ENCODE measurements around the gene KCNIP2.

KCNIP2 gene

GRCh38 chr10:101843032-101844021, at the start of gene KCNIP2:
Gene KCNIP2, minus strand, starts transcription at chr10:101843800. Its CDS starts 232 bp downstream, at chr10:101843568.
- TF ChIP-seq MAX (IDR thresholded peaks at IDR 0.05), result no peak
- TF ChIP-seq, protein P1, sequence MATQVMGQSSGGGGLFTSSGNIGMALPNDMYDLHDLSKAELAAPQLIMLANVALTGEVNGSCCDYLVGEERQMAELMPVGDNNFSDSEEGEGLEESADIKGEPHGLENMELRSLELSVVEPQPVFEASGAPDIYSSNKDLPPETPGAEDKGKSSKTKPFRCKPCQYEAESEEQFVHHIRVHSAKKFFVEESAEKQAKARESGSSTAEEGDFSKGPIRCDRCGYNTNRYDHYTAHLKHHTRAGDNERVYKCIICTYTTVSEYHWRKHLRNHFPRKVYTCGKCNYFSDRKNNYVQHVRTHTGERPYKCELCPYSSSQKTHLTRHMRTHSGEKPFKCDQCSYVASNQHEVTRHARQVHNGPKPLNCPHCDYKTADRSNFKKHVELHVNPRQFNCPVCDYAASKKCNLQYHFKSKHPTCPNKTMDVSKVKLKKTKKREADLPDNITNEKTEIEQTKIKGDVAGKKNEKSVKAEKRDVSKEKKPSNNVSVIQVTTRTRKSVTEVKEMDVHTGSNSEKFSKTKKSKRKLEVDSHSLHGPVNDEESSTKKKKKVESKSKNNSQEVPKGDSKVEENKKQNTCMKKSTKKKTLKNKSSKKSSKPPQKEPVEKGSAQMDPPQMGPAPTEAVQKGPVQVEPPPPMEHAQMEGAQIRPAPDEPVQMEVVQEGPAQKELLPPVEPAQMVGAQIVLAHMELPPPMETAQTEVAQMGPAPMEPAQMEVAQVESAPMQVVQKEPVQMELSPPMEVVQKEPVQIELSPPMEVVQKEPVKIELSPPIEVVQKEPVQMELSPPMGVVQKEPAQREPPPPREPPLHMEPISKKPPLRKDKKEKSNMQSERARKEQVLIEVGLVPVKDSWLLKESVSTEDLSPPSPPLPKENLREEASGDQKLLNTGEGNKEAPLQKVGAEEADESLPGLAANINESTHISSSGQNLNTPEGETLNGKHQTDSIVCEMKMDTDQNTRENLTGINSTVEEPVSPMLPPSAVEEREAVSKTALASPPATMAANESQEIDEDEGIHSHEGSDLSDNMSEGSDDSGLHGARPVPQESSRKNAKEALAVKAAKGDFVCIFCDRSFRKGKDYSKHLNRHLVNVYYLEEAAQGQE (IDR thresholded peaks at IDR 0.05; ENCODE audit: low read depth), result 0 out of 2 replicates have a peak, but pooled peaks have one; percentile 15

DNA sequence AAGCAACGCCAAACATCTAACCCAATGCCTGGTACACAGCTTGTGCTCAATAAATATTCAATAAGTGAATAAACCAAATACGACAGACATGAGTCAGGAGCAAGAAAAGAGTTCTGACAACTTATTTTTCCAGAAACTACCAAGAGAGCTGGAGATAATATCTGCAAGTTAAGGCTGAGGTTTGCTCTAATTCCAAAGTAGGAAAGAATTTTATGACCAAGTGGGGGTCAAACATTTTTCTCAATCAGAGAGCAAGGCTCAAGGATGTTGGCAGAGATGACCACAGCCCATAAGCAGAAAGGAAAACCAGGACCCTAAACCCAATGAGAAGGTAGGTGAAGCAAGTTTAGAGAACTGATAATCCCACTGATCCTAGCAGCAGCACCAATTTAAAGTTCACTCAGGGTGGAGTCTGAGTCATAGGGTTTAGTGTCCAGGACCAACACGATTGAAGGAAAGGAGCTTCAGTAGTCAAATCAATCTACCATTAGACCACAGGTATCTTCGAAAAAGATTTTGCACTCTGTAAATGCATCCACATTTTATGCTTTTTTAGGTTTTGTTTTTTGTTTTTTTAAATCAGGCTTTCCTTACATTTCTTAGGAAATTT, 49.3 kb upstream of the KCNIP2 start:
- no peak for TF ChIP-seq TAF1 (IDR thresholded peaks at IDR 0.05; ENCODE audit: low read depth)
- no peak for TF ChIP-seq ZBTB7A (IDR thresholded peaks at IDR 0.05; ENCODE audit: low read depth)
- TF ChIP-seq YY1 (IDR thresholded peaks at IDR 0.05; ENCODE audit: low read depth), result no peak
- no peak for TF ChIP-seq CEBPB (IDR thresholded peaks at IDR 0.05)
- TF ChIP-seq FOXM1 (IDR thresholded peaks at IDR 0.05; ENCODE audit: borderline replicate concordance, low read depth), result no peak
- no peak for TF ChIP-seq CREB1 (IDR thresholded peaks at IDR 0.05; ENCODE audit: low read depth)
- no peak for TF ChIP-seq MAX (IDR thresholded peaks at IDR 0.05)
- TF ChIP-seq RAD21 (IDR thresholded peaks at IDR 0.05; ENCODE audit: low read depth), result no peak

DNA sequence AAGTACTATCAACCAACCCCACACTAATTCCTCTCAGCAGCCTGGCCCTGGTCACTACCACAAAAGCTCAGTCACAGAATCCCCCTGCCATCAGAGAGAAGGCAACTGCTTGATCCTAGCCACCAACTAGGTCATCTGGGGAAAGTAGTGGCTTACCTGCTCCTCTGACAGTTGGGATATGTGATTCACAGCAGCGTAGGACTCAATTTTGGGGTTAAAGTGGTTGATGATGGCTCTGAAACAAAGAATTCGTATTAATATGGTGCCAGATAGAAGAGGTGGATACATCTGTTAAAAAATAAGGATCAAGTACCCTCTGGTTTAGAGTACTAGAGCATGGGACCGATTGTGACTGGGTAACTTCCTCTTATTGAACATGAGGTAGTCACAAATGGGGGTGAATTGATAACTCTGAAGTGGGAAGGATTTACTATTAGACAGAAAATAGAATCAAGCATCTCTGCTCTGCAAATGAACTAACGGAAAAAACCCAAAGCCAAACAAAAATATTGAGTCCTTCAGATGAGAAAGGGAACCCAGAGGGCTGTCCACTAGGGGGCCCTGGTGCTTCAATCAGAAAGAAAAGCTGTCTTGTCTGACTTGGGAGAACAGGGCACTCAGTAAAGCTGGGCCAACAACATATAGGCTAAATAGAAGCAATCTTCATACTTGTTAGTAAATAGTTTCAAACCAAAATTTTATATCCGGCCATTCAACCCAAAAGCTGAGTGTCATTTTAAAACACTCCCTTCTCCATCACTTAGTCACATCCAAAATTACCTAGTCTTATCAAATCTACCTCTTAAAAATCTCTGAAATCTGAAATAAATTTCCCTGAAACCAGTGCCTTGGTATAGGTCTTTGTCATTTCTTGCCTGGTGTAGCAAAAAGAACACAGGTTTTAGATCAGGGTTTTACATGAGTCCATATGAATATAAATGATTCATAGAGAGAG, 45.9 kb upstream of the KCNIP2 start:
- TF ChIP-seq EGR1 (IDR thresholded peaks at IDR 0.05) (no peak), ZBTB7A (IDR thresholded peaks at IDR 0.05; ENCODE audit: low read depth) (no peak), RAD21 (IDR thresholded peaks at IDR 0.05; ENCODE audit: low read depth) (peak; percentile 87)

GRCh38 chr10:101888251-101888949, 44.8 kb upstream of the KCNIP2 start:
- no peak for TF ChIP-seq EP300 (IDR thresholded peaks at IDR 0.05; ENCODE audit: borderline replicate concordance)
- TF ChIP-seq TCF12 (IDR thresholded peaks at IDR 0.05; ENCODE audit: low read depth), result no peak
- TF ChIP-seq, protein P1 (IDR thresholded peaks at IDR 0.05; ENCODE audit: low read depth), result no peak
- TF ChIP-seq NFIC (IDR thresholded peaks at IDR 0.05), result no peak
- no peak for TF ChIP-seq RAD21 (IDR thresholded peaks at IDR 0.05; ENCODE audit: low read depth)
- TF ChIP-seq TEAD4 (IDR thresholded peaks at IDR 0.05), result no peak
- TF ChIP-seq FOXM1 (IDR thresholded peaks at IDR 0.05; ENCODE audit: borderline replicate concordance, low read depth), result no peak
- TF ChIP-seq ZBTB7A (IDR thresholded peaks at IDR 0.05; ENCODE audit: low read depth), result no peak
- TF ChIP-seq EGR1 (IDR thresholded peaks at IDR 0.05), result no peak
- no peak for TF ChIP-seq YY1 (IDR thresholded peaks at IDR 0.05; ENCODE audit: low read depth)
- no peak for TF ChIP-seq CEBPB (IDR thresholded peaks at IDR 0.05)
- no peak for TF ChIP-seq USF1 (IDR thresholded peaks at IDR 0.05)
- TF ChIP-seq CREB1 (IDR thresholded peaks at IDR 0.05; ENCODE audit: low read depth), result no peak
- no peak for TF ChIP-seq TAF1 (IDR thresholded peaks at IDR 0.05; ENCODE audit: low read depth)
- no peak for TF ChIP-seq MAX (IDR thresholded peaks at IDR 0.05)

- no peak for TF ChIP-seq CEBPB (IDR thresholded peaks at IDR 0.05)
Measured at GRCh38 chr10:101887775-101888174, 44.2 kb upstream of the KCNIP2 start.
